Lower lobe of right lung (tissue), 2 donors: ENCODE results near the gene ZEB2. TPM values are rescaled to one million over a fixed set of nuclear protein-coding genes. Genes with fewer than 3 reads are reported as not detected.

Source experiments
- ATAC-seq, 2 donors: fragments of 200-7000 bp; cut with Tn5 transposase; one replicate each; pipeline ENCODE4 v1.9.1; 2020 to 2022; ENCODE audit warnings: mild to moderate bottlenecking in 2 of 2, moderate library complexity in 2 of 2
- DNase-seq: peaks from one replicate; pipeline ENCODE4 v3.0.0-alpha.2; 2020
- H3K27ac ChIP-seq: fragments of 200-600 bp; one replicate; pipeline ENCODE4 v1.8.0; 2022
- H3K27me3 ChIP-seq: fragments of 200-600 bp; one replicate; pipeline ENCODE4 v1.8.0; 2022; ENCODE audit warnings: low read depth
- H3K36me3 ChIP-seq: fragments of 200-600 bp; one replicate; pipeline ENCODE4 v1.8.0; 2022; ENCODE audit warnings: mild to moderate bottlenecking
- H3K4me1 ChIP-seq: fragments of 200-600 bp; one replicate; pipeline ENCODE4 v1.8.0; 2022
- H3K4me3 ChIP-seq: fragments of 200-600 bp; one replicate; pipeline ENCODE4 v1.8.0; 2022; ENCODE audit warnings: mild to moderate bottlenecking
- H3K9me3 ChIP-seq: fragments of 200-600 bp; one replicate; pipeline ENCODE4 v1.8.0; 2022
- CTCF ChIP-seq: fragments of 200-600 bp; IDR thresholded peaks from one replicate; pipeline ENCODE4 v1.8.0; 2022; ENCODE audit warnings: antibody characterized with exemption, mild to moderate bottlenecking
- intact Hi-C: fragments of 100-400 bp; cut with DNase I; formaldehyde crosslinking; loops from one replicate; pipeline ENCODE4 v1.11.0; 2022
- total RNA-seq: library from RNA; stranded (reverse); fragmentation: NEBNext Ultra II Directional; extraction: Animal tissue kit (Norgen Biotek cat#: 25700); gene quantifications from one replicate; pipeline ENCODE4 v1.2.1, GENCODE V29; 2021
- donor health status: DM: no; HTN: yes; CAD: no; lungs with severe emphysema.

Gene ZEB2
- total RNA-seq, 1 donor from 2014 or later = 220 TPM

- intact Hi-C loops = no loop called here
- no peaks in the 10 kb centered on the region for H3K36me3 ChIP-seq
- no peak for TF ChIP-seq CTCF
- H3K27me3 ChIP-seq = no peaks in the 10 kb centered on the region
- DNase-seq (no peak), ATAC-seq (no peak)
- no peaks in the 10 kb centered on the region for H3K9me3 ChIP-seq
- H3K4me1 ChIP-seq = peaks cover 55% of the 10 kb centered on the region
- no peak overlapping the region for H3K27ac ChIP-seq
- no peak overlapping the region for H3K4me3 ChIP-seq
Measured at GRCh38 chr2:144443837-144444817, 75.8 kb downstream of the ZEB2 start.

- no peak for TF ChIP-seq CTCF
- H3K36me3 ChIP-seq = no peaks in the 10 kb centered on the region
- no peaks in the 10 kb centered on the region for H3K27me3 ChIP-seq
- no peak for DNase-seq
- intact Hi-C loops = no loop called here
- no peak overlapping the region for H3K4me3 ChIP-seq
- peaks cover 60% of the 10 kb centered on the region for H3K4me1 ChIP-seq
- H3K27ac ChIP-seq = no peak overlapping the region
- ATAC-seq = no peak
- H3K9me3 ChIP-seq = no peaks in the 10 kb centered on the region
Measured at GRCh38 chr2:144441711-144442141, 78.2 kb downstream of the ZEB2 start.

- intact Hi-C loops = no loop called here
- ATAC-seq = no peak
Measured at GRCh38 chr2:144439993-144440392, 79.9 kb downstream of the ZEB2 start.

GRCh38 chr2:144438801-144439631 lies 80.9 kb downstream of the ZEB2 start:
- no peak overlapping the region for H3K27ac ChIP-seq
- DNase-seq (no peak), ATAC-seq (no peak)
- no peak overlapping the region for H3K4me3 ChIP-seq
- intact Hi-C loops = no loop called here
- no peak for TF ChIP-seq CTCF
- peaks cover 60% of the 10 kb centered on the region for H3K4me1 ChIP-seq
- H3K27me3 ChIP-seq = no peaks in the 10 kb centered on the region
- H3K9me3 ChIP-seq = no peaks in the 10 kb centered on the region
- no peaks in the 10 kb centered on the region for H3K36me3 ChIP-seq

More at GRCh38 chr2:144439993-144440392, 79.9 kb downstream of the ZEB2 start:
- DNase-seq = no peak
- Histone ChIP-seq H3K4me3 (no peak overlapping the region), H3K9me3 (no peaks in the 10 kb centered on the region), H3K4me1 (peaks cover 64% of the 10 kb centered on the region), H3K27me3 (no peaks in the 10 kb centered on the region), H3K36me3 (no peaks in the 10 kb centered on the region), H3K27ac (no peak overlapping the region)
- TF ChIP-seq CTCF = no peak

GRCh38 chr2:144437636-144438035 lies 82.3 kb downstream of the ZEB2 start:
- intact Hi-C loops = no loop called here
- Histone ChIP-seq H3K27me3 (no peaks in the 10 kb centered on the region), H3K36me3 (no peaks in the 10 kb centered on the region), H3K4me1 (peaks cover 61% of the 10 kb centered on the region), H3K9me3 (no peaks in the 10 kb centered on the region), H3K27ac (no peak overlapping the region), H3K4me3 (no peak overlapping the region)
- ATAC-seq = no peak
- no peak for TF ChIP-seq CTCF
- DNase-seq = no peak
